Measurements from ENCODE around the gene IL24. TPM values are rescaled to one million over a fixed set of nuclear protein-coding genes. Genes with fewer than 3 reads are reported as not detected.
A peak's percentile ranks its signal among the peaks of the same experiment; 100 is the strongest.

Gene IL24
- total and polyA plus RNA-seq, 8 donors = not detected

- TF ChIP-seq CTCF (IDR thresholded peaks at IDR 0.05) = no peak
- ATAC-seq = no peak
- no peaks in the 10 kb centered on the region for H3K36me3 ChIP-seq
- H3K9me3 ChIP-seq = no peaks in the 10 kb centered on the region
- no peak for FAIRE-seq
- no peak overlapping the region for H3K4me3 ChIP-seq
- H3K4me1 ChIP-seq = peaks cover 0 to 3% (median 0%) of the 10 kb centered on the region in 3 donors
- no peak overlapping the region for H3K27ac ChIP-seq
- WGBS, 2 donors = 65 to 77% methylated on average over 3 of the region's 3 CpGs
- H3K27me3 ChIP-seq = peaks cover 0 to 3% (median 0%) of the 10 kb centered on the region in 4 donors
- intact Hi-C loops (cut with DNase I) = no loop called here
- DNase-seq = no peak
These were observed 11.7 kb upstream of the IL24 start for GRCh38 chr1:206885341-206886060.

DNA sequence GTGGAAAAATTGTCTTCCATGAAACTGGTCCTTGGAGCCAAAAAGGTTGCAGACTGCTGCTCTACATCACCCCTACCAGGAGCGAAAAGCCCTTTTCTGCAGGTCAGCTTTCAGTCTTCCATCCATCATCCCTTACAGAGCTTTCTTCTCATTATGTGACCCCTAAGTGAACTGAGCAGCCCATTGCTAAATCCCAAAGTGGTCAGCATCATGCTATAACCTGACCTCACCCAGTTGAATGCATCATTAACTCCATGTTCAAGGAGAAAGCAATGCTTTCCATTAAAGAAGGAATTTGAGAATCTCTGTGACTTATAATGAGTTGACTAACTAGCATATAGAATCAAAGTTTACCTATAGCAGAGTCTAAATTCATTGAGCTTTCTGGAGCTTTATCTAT is 10.4 kb upstream of the IL24 start:
- no peak overlapping the region for H3K27ac ChIP-seq
- intact Hi-C loops (cut with DNase I) = no loop called here
- FAIRE-seq = no peak
- 96% methylated on average over 1 of the region's 1 CpG for WGBS, 2 donors
- peaks cover 0 to 3% (median 0%) of the 10 kb centered on the region in 4 donors for H3K27me3 ChIP-seq
- DNase-seq = no peak
- no peaks in the 10 kb centered on the region for H3K36me3 ChIP-seq
- H3K4me3 ChIP-seq = no peak overlapping the region
- no peak for TF ChIP-seq CTCF (IDR thresholded peaks at IDR 0.05)
- no peak for ATAC-seq
- no peaks in the 10 kb centered on the region for H3K9me3 ChIP-seq
- peaks cover 0 to 4% (median 0%) of the 10 kb centered on the region in 3 donors for H3K4me1 ChIP-seq

- DNase-seq (no peak), ATAC-seq (no peak), FAIRE-seq (no peak)
- intact Hi-C loops (cut with DNase I) = no loop called here
- Histone ChIP-seq H3K36me3 (no peaks in the 10 kb centered on the region), H3K4me1 (peaks cover 0 to 4% (median 0%) of the 10 kb centered on the region in 3 donors), H3K27ac (no peak overlapping the region), H3K27me3 (peaks cover 0 to 3% (median 0%) of the 10 kb centered on the region in 4 donors), H3K4me3 (no peak overlapping the region), H3K9me3 (no peaks in the 10 kb centered on the region)
- TF ChIP-seq CTCF (IDR thresholded peaks at IDR 0.05) = no peak
- 64 to 67% methylated on average over 4 of the region's 4 CpGs for WGBS, 2 donors
These were observed 9.5 kb upstream of the IL24 start for GRCh38 chr1:206887701-206888100.

DNA sequence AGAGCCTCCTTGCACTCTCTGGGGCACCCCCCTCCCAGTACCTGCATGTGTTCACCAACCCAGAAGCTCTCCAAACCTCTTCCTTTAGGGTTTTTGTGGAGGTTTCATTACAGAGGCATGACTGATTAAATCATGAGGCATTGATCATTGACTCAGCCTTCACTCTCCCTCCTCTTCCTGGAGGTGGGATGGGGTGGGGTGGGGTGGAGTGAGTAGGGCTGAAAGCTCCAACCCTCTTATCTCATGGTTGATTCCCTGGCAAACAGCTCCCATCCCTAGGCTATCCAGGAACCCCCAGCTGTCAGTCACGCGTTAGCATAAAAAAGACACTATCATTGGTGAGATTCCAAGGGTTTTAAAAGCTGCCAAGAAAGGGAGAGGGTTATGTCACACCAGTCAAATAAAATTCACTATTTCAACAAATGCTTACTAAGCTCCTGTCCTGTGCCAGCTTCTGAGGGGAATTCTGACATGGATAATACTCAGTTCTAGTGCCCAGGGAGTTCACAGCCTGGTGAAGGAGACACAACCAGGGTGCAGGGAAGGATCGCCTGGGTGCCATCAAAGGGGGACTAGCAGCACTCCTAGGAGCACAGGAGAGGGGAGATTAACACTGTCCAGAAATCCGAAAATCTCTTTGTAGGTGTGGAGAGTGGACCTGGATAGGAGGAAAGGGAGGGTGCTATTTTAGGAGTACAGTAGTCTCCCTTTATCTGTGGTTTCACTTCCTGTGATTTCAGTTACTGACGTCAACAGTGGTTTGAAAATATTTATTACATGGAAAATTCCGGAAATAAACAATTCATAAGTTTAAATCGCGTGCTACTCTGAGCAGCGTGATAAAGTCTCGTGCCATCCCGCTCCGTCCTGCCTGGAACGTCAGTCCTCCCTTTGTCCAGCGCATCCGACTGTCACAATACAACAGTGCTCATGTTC is 6.8 kb upstream of the IL24 start:
- FAIRE-seq = no peak
- DNase-seq = no peak
- H3K27ac ChIP-seq = peak overlapping the region in 2 of 4 donors; percentile 13 to 55
- peak in 3 of 4 donors; percentile 56 to 85 (median 82) for ATAC-seq
- intact Hi-C loops (cut with DNase I) = no loop called here
- H3K36me3 ChIP-seq = no peaks in the 10 kb centered on the region
- no peaks in the 10 kb centered on the region for H3K9me3 ChIP-seq
- H3K4me1 ChIP-seq = peaks cover 0 to 6% (median 0%) of the 10 kb centered on the region in 3 donors
- H3K27me3 ChIP-seq = peaks cover 0 to 3% (median 0%) of the 10 kb centered on the region in 4 donors
- 57 to 62% methylated on average over 15 of the region's 15 CpGs for WGBS, 2 donors
- no peak overlapping the region for H3K4me3 ChIP-seq
- TF ChIP-seq CTCF (IDR thresholded peaks at IDR 0.05) = no peak

Measured in pancreas (tissue), 10 donors.